ENCODE results near the gene VTI1B. TPM values are rescaled to one million over a fixed set of nuclear protein-coding genes. Genes with fewer than 3 reads are reported as not detected.
A peak's percentile ranks its signal among the peaks of the same experiment; 100 is the strongest.
"Not testable (repeated sequence)": the region's sequence is repeated elsewhere in the genome, so short reads cannot be mapped to it uniquely, and the experiment has no call there.

Gene VTI1B
- total RNA-seq: 20.4 TPM

GRCh38 chr14:67674480-67675218 is at the start of gene VTI1B:
VTI1B (minus strand) TSS chr14:67674632; CDS start chr14:67674489, 143 bp downstream.
- Histone ChIP-seq H3K4me1 (ENCODE audit: control insufficient read depth in 3 of 3, insufficient read depth in 3 of 3, low read length in 3 of 3) (peaks cover 17 to 30% (median 20%) of the 10 kb centered on the region in 3 donors), H3K4me3 (ENCODE audit: low read length in 3 of 3) (peak within 1 kb of the TSS; percentile 92 to 99 (median 97)), H3K9ac (ENCODE audit: low read depth in 1 of 3, low read length in 3 of 3) (peak within 1 kb of the TSS; percentile 97 to 98 (median 98)), H3K9me3 (ENCODE audit: control insufficient read depth in 3 of 3, low read length in 3 of 3) (no peaks in the 10 kb centered on the region), H3K36me3 (ENCODE audit: control insufficient read depth in 3 of 3, insufficient read depth in 3 of 3, low read length in 3 of 3) (peaks cover 0 to 8% (median 2%) of the 10 kb centered on the region in 3 donors), H3K27me3 (ENCODE audit: control insufficient read depth in 3 of 3, insufficient read depth in 3 of 3, low read length in 3 of 3) (no peaks in the 10 kb centered on the region), H3K27ac (ENCODE audit: low read depth, low read length) (peak within 1 kb of the TSS; percentile 98)

- H3K4me3 ChIP-seq (ENCODE audit: low read length in 3 of 3): peak overlapping the region in 1 of 3 donors; percentile 5
- peaks cover 0 to 2% (median 0%) of the 10 kb centered on the region in 3 donors for H3K27me3 ChIP-seq (ENCODE audit: control insufficient read depth in 3 of 3, insufficient read depth in 3 of 3, low read length in 3 of 3)
- H3K36me3 ChIP-seq (ENCODE audit: control insufficient read depth in 3 of 3, insufficient read depth in 3 of 3, low read length in 3 of 3): no peaks in the 10 kb centered on the region
- H3K4me1 ChIP-seq (ENCODE audit: control insufficient read depth in 3 of 3, insufficient read depth in 3 of 3, low read length in 3 of 3): peaks cover 11 to 13% (median 13%) of the 10 kb centered on the region in 3 donors
- no peaks in the 10 kb centered on the region for H3K9me3 ChIP-seq (ENCODE audit: control insufficient read depth in 3 of 3, low read length in 3 of 3)
- no peak overlapping the region for H3K9ac ChIP-seq (ENCODE audit: low read depth in 1 of 3, low read length in 3 of 3)
- H3K27ac ChIP-seq (ENCODE audit: low read depth, low read length): no peak overlapping the region
Measured at GRCh38 chr14:67722293-67722692, 47.9 kb upstream of the VTI1B start.

DNA sequence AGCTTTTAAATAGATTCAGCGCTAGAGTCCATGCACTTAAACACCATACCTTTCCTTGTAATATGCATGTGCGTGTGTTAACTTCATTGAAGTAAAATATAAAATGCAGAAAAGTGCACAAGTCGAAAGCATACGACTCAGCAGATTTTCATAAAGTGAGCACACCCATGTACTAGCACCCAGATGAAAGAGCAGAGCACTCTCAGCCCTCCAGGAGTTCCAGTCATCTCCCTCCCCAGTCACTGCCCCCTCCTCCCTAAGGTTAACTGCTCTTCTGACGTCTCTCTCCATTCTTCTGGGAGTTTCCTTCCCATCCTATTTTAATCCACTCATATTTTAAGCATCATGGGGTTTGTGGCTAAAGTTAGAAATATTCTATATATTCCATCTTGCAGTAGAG is 47.4 kb upstream of the VTI1B start:
- Histone ChIP-seq H3K9ac (ENCODE audit: low read depth in 1 of 3, low read length in 3 of 3) (no peak overlapping the region), H3K27ac (ENCODE audit: low read depth, low read length) (no peak overlapping the region), H3K36me3 (ENCODE audit: control insufficient read depth in 3 of 3, insufficient read depth in 3 of 3, low read length in 3 of 3) (no peaks in the 10 kb centered on the region), H3K4me3 (ENCODE audit: low read length in 3 of 3) (no peak overlapping the region), H3K9me3 (ENCODE audit: control insufficient read depth in 3 of 3, low read length in 3 of 3) (no peaks in the 10 kb centered on the region), H3K27me3 (ENCODE audit: control insufficient read depth in 3 of 3, insufficient read depth in 3 of 3, low read length in 3 of 3) (peaks cover 0 to 2% (median 0%) of the 10 kb centered on the region in 3 donors), H3K4me1 (ENCODE audit: control insufficient read depth in 3 of 3, insufficient read depth in 3 of 3, low read length in 3 of 3) (peaks cover 11 to 15% (median 13%) of the 10 kb centered on the region in 3 donors)

- H3K9ac ChIP-seq (ENCODE audit: low read depth in 1 of 3, low read length in 3 of 3): no peak overlapping the region
- no peaks in the 10 kb centered on the region for H3K36me3 ChIP-seq (ENCODE audit: control insufficient read depth in 3 of 3, insufficient read depth in 3 of 3, low read length in 3 of 3)
- H3K4me3 ChIP-seq (ENCODE audit: low read length in 3 of 3): no peak overlapping the region
- peaks cover 0 to 2% (median 0%) of the 10 kb centered on the region in 3 donors for H3K27me3 ChIP-seq (ENCODE audit: control insufficient read depth in 3 of 3, insufficient read depth in 3 of 3, low read length in 3 of 3)
- no peaks in the 10 kb centered on the region for H3K9me3 ChIP-seq (ENCODE audit: control insufficient read depth in 3 of 3, low read length in 3 of 3)
- H3K27ac ChIP-seq (ENCODE audit: low read depth, low read length): no peak overlapping the region
- H3K4me1 ChIP-seq (ENCODE audit: control insufficient read depth in 3 of 3, insufficient read depth in 3 of 3, low read length in 3 of 3): peaks cover 11 to 15% (median 13%) of the 10 kb centered on the region in 3 donors
Measured at GRCh38 chr14:67719866-67720265, 45.4 kb upstream of the VTI1B start.

DNA sequence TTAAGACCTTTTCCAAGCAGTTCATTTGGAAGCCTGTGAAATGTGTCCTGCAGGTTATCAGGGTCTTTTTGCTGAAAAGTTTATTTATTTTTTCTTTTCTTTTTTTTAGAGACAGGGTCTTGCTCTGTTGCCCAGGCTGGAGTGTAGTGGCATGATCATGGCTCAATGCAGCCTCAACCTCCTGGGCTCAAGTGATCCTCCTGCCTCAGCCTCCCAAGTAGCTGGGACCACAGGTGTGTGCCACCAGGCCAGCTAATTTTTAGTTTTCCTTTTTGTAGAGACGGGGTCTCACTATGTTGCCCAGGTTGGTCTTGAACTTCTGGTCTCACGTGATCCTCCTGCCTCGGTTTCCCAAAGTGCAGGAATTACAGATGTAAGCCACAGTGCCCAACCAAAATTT is 45.0 kb upstream of the VTI1B start:
- H3K4me1 ChIP-seq (ENCODE audit: control insufficient read depth in 3 of 3, insufficient read depth in 3 of 3, low read length in 3 of 3): peaks cover 11 to 15% (median 13%) of the 10 kb centered on the region in 3 donors
- not testable (repeated sequence) for H3K9ac ChIP-seq (ENCODE audit: low read depth in 1 of 3, low read length in 3 of 3); H3K27me3 ChIP-seq (ENCODE audit: control insufficient read depth in 3 of 3, insufficient read depth in 3 of 3, low read length in 3 of 3); H3K36me3 ChIP-seq (ENCODE audit: control insufficient read depth in 3 of 3, insufficient read depth in 3 of 3, low read length in 3 of 3); H3K4me3 ChIP-seq (ENCODE audit: low read length in 3 of 3); H3K27ac ChIP-seq (ENCODE audit: low read depth, low read length); H3K9me3 ChIP-seq (ENCODE audit: control insufficient read depth in 3 of 3, low read length in 3 of 3)

- Histone ChIP-seq H3K9ac (ENCODE audit: low read depth in 1 of 3, low read length in 3 of 3) (no peak overlapping the region), H3K4me1 (ENCODE audit: control insufficient read depth in 3 of 3, insufficient read depth in 3 of 3, low read length in 3 of 3) (peaks cover 11 to 15% (median 13%) of the 10 kb centered on the region in 3 donors), H3K36me3 (ENCODE audit: control insufficient read depth in 3 of 3, insufficient read depth in 3 of 3, low read length in 3 of 3) (no peaks in the 10 kb centered on the region), H3K27me3 (ENCODE audit: control insufficient read depth in 3 of 3, insufficient read depth in 3 of 3, low read length in 3 of 3) (no peaks in the 10 kb centered on the region), H3K9me3 (ENCODE audit: control insufficient read depth in 3 of 3, low read length in 3 of 3) (no peaks in the 10 kb centered on the region), H3K27ac (ENCODE audit: low read depth, low read length) (no peak overlapping the region), H3K4me3 (ENCODE audit: low read length in 3 of 3) (no peak overlapping the region)
Measured at GRCh38 chr14:67718265-67718664, 43.8 kb upstream of the VTI1B start.

DNA sequence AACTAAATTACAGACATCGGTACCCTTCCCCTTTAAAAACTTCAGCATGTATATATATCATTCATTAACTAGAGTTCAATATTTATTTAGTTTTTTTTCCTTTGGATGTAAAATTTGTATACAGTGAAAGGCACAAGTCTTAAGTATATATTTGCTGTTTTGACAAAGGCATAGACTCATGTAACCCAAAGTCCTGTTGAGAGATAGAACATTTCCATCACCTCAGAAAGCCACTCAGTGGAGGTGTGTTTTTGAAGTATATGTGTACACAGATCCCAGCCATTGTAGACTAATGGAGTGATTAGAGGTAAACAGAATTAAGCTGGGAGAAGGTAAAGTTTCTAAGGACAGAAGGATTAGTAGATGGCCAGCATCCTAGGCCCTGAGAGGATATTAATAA is 42.6 kb upstream of the VTI1B start:
- H3K27ac ChIP-seq (ENCODE audit: low read depth, low read length): no peak overlapping the region
- H3K27me3 ChIP-seq (ENCODE audit: control insufficient read depth in 3 of 3, insufficient read depth in 3 of 3, low read length in 3 of 3): no peaks in the 10 kb centered on the region
- H3K4me3 ChIP-seq (ENCODE audit: low read length in 3 of 3): no peak overlapping the region
- H3K4me1 ChIP-seq (ENCODE audit: control insufficient read depth in 3 of 3, insufficient read depth in 3 of 3, low read length in 3 of 3): peaks cover 3 to 8% (median 6%) of the 10 kb centered on the region in 3 donors
- H3K9ac ChIP-seq (ENCODE audit: low read depth in 1 of 3, low read length in 3 of 3): no peak overlapping the region
- no peaks in the 10 kb centered on the region for H3K36me3 ChIP-seq (ENCODE audit: control insufficient read depth in 3 of 3, insufficient read depth in 3 of 3, low read length in 3 of 3)
- no peaks in the 10 kb centered on the region for H3K9me3 ChIP-seq (ENCODE audit: control insufficient read depth in 3 of 3, low read length in 3 of 3)

GRCh38 chr14:67710209-67710608 is 35.8 kb upstream of the VTI1B start:
- no peak overlapping the region for H3K27ac ChIP-seq (ENCODE audit: low read depth, low read length)
- H3K27me3 ChIP-seq (ENCODE audit: control insufficient read depth in 3 of 3, insufficient read depth in 3 of 3, low read length in 3 of 3): no peaks in the 10 kb centered on the region
- no peaks in the 10 kb centered on the region for H3K4me1 ChIP-seq (ENCODE audit: control insufficient read depth in 3 of 3, insufficient read depth in 3 of 3, low read length in 3 of 3)
- no peaks in the 10 kb centered on the region for H3K36me3 ChIP-seq (ENCODE audit: control insufficient read depth in 3 of 3, insufficient read depth in 3 of 3, low read length in 3 of 3)
- no peak overlapping the region for H3K9ac ChIP-seq (ENCODE audit: low read depth in 1 of 3, low read length in 3 of 3)
- H3K9me3 ChIP-seq (ENCODE audit: control insufficient read depth in 3 of 3, low read length in 3 of 3): no peaks in the 10 kb centered on the region
- no peak overlapping the region for H3K4me3 ChIP-seq (ENCODE audit: low read length in 3 of 3)

- not testable (repeated sequence) for H3K27ac ChIP-seq (ENCODE audit: low read depth, low read length); H3K9me3 ChIP-seq (ENCODE audit: control insufficient read depth in 3 of 3, low read length in 3 of 3); H3K4me3 ChIP-seq (ENCODE audit: low read length in 3 of 3); H3K4me1 ChIP-seq (ENCODE audit: control insufficient read depth in 3 of 3, insufficient read depth in 3 of 3, low read length in 3 of 3); H3K27me3 ChIP-seq (ENCODE audit: control insufficient read depth in 3 of 3, insufficient read depth in 3 of 3, low read length in 3 of 3); H3K36me3 ChIP-seq (ENCODE audit: control insufficient read depth in 3 of 3, insufficient read depth in 3 of 3, low read length in 3 of 3); H3K9ac ChIP-seq (ENCODE audit: low read depth in 1 of 3, low read length in 3 of 3)
Measured at GRCh38 chr14:67709796-67710195, 35.4 kb upstream of the VTI1B start.

GRCh38 chr14:67709346-67709745 is 34.9 kb upstream of the VTI1B start:
- not testable (repeated sequence) for H3K9me3 ChIP-seq (ENCODE audit: control insufficient read depth in 3 of 3, low read length in 3 of 3); H3K4me1 ChIP-seq (ENCODE audit: control insufficient read depth in 3 of 3, insufficient read depth in 3 of 3, low read length in 3 of 3); H3K27me3 ChIP-seq (ENCODE audit: control insufficient read depth in 3 of 3, insufficient read depth in 3 of 3, low read length in 3 of 3); H3K4me3 ChIP-seq (ENCODE audit: low read length in 3 of 3); H3K27ac ChIP-seq (ENCODE audit: low read depth, low read length); H3K9ac ChIP-seq (ENCODE audit: low read depth in 1 of 3, low read length in 3 of 3); H3K36me3 ChIP-seq (ENCODE audit: control insufficient read depth in 3 of 3, insufficient read depth in 3 of 3, low read length in 3 of 3)

Data from skeletal muscle tissue (tissue), 4 donors.